ENCODE data around the gene CPN1.

CPN1 gene

DNA sequence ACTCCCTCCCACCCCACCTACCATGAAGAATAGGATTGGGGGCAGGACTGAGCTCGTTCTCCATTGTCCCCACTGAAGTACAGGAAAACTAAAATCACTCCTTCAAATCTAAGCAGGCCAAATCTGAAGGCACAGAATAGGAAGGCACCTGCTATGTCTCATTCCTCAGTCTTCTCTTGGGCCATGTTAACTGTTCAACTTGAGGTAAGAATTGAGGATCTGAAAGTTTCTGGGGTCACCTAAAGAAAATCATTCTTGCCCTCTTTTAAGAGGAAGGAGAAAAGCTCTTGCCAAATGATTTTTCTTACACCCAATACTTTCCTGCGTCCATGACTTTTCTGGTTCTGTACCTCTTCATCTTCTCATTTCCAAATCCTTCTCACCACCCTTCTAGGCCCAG, 4.9 kb downstream of the CPN1 start:
- TF ChIP-seq CTCF (IDR thresholded peaks at IDR 0.05; ENCODE audit: low read length, missing control alignments): no peak
- no peak for DNase-seq (ENCODE audit: low read depth)
- H3K4me3 ChIP-seq (replicated peaks; ENCODE audit: low read depth, low read length): no peak overlapping the region

GRCh38 chr10:100075426-100076220, 6.0 kb downstream of the CPN1 start:
- DNase-seq (ENCODE audit: low read depth): no peak
- H3K4me3 ChIP-seq (replicated peaks; ENCODE audit: low read depth, low read length): no peak overlapping the region
- TF ChIP-seq CTCF (IDR thresholded peaks at IDR 0.05; ENCODE audit: low read length, missing control alignments): no peak

- no peak for TF ChIP-seq CTCF (IDR thresholded peaks at IDR 0.05; ENCODE audit: low read length, missing control alignments)
- no peak for DNase-seq (ENCODE audit: low read depth)
- no peak overlapping the region for H3K4me3 ChIP-seq (replicated peaks; ENCODE audit: low read depth, low read length)
Observed at GRCh38 chr10:100072514-100072913, 9.2 kb downstream of the CPN1 start.

GRCh38 chr10:100071529-100071928, 10.1 kb downstream of the CPN1 start:
- DNase-seq (ENCODE audit: low read depth): no peak
- H3K4me3 ChIP-seq (replicated peaks; ENCODE audit: low read depth, low read length): no peak overlapping the region
- no peak for TF ChIP-seq CTCF (IDR thresholded peaks at IDR 0.05; ENCODE audit: low read length, missing control alignments)

- no peak for TF ChIP-seq CTCF (IDR thresholded peaks at IDR 0.05; ENCODE audit: low read length, missing control alignments)
- no peak overlapping the region for H3K4me3 ChIP-seq (replicated peaks; ENCODE audit: low read depth, low read length)
- no peak for DNase-seq (ENCODE audit: low read depth)
Observed at GRCh38 chr10:100067466-100067865, 14.2 kb downstream of the CPN1 start.

DNA sequence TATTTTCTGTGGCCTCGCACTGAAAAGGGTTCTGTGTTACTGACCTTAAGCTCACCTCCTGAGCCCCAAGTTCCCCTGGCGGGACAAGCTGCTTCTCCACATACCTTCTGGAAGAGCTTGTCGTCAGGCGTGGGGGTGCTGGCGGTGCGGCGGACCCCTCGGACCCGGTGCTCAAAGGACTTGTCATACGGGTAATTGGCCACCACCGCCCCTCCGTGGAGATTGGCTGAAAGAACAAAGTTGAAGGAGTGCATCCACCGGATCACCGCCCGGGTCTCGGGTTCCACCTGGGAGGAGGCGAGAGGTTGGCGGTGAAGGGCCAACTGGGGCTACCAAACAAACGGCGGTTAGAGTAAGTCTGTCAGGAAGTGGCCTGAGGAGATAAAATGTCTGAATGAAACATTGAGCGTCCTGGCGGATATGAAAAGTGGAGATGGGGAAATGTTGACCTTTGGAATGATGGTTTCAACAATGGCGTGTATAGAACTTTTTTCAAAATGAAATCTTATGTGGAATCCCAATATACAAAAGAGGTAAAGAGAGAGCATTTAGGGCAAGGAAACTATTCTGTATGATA, 16.5 kb downstream of the CPN1 start:
- TF ChIP-seq CTCF (IDR thresholded peaks at IDR 0.05; ENCODE audit: low read length, missing control alignments): no peak
- no peak for DNase-seq (ENCODE audit: low read depth)
- H3K4me3 ChIP-seq (replicated peaks; ENCODE audit: low read depth, low read length): no peak overlapping the region

DNA sequence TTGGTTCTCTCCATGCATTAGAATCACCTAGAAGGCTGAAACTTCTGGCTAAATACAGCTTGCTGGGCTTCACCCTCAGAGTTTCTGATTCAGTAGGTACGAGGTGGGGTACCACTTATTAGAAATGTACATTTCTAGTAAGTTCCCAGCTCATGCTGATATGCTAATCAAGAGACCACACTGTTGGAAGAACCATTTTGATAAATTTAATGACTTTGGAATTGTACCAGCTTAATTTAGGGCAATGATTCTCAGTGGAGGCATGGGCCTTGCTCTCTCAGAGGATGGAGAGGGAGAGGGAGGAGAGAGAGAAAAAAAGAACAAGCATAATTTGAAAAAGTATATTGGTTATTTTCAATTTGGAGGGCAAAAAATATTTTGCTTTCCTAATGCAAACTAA, 20.3 kb downstream of the CPN1 start:
- no peak overlapping the region for H3K4me3 ChIP-seq (replicated peaks; ENCODE audit: low read depth, low read length)
- no peak for DNase-seq (ENCODE audit: low read depth)
- no peak for TF ChIP-seq CTCF (IDR thresholded peaks at IDR 0.05; ENCODE audit: low read length, missing control alignments)

Data from fibroblast of pulmonary artery (primary cell).